ENCODE data around the gene NUPR2.
"Not testable (repeated sequence)": the region's sequence is repeated elsewhere in the genome, so short reads cannot be mapped to it uniquely, and the experiment has no call there.

NUPR2 gene, protein sequence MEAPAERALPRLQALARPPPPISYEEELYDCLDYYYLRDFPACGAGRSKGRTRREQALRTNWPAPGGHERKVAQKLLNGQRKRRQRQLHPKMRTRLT

DNA sequence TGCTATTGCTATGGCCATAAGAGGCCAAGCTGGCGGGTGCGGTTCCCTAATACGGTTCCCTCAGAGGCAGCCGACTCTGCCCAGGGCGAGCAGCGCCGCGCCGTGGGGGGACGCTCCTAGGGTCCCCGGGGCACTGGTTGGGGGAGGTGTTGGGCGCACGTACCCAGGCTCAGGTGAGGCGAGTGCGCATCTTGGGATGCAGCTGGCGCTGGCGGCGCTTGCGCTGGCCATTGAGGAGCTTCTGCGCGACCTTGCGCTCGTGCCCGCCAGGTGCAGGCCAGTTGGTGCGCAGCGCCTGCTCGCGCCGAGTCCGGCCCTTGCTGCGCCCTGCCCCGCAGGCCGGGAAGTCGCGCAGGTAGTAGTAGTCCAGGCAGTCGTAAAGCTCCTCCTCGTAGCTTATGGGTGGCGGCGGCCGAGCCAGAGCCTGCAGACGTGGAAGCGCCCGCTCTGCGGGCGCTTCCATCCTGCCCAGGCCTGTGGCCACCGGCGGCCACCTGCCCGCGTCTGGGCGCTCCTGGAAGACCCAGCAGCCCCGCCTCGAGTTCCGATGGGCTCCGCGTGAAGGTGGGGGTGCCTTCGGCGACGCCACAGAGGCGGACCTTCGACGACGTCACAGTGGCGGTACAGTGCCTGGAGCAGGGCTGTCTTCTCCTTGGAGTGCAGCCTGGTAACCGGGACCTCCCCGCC, at the start of gene NUPR2:
Gene NUPR2 (minus strand): TSS at position 566 of the 687 bp plus-strand sequence. CDS start 103 bp downstream, at position 463.
- DNase-seq (ENCODE audit: low read depth in 2 of 2): no peak

DNA sequence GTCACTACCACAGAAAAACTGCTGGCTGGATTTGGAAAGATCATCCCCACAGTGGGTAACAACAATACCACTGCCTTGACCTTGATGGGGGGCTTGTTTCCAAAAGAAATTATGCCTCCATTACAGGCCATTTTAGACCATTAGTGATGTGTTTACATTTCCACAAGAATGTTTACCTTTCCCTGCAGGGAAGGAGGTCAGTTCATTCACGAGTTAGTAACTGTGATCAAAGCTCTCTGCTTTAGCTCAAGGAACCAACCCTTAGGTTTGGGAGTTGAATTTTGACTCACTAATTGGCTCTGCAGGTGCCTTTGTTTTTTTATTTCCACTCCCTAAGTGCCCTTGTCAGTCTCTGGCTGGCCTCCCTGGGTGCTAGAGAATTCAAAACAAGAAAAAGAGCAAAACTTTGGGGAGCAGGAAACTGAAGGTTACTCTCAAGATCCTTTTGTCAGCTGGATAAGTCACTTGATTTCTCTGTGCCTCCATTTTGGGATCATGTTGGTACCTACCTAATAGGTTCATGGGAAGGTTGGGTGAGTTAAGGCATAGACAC, 41.1 kb upstream of the NUPR2 start:
- no peak for DNase-seq (ENCODE audit: low read depth in 2 of 2)

DNA sequence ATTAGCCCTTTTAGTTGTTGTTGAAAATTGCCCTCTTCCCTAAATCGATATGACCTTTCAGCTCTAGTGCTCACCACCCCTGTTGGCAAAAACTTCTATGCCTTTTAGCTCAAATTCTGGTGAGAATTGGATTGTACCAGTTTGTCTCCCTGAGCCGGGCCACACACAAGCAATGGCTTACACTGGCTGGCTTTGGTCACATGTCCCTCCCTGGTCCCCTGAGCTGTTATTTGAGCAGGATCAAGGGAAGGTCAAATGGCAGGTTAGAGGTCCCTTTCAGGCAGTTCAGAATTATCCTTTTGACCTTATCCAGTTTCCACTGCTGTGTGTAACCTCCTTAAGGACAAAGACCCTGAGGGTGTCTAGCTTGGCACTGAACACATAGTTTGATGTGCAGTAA, 14.8 kb upstream of the NUPR2 start:
- not testable (repeated sequence) for DNase-seq (ENCODE audit: low read depth in 2 of 2)

DNA sequence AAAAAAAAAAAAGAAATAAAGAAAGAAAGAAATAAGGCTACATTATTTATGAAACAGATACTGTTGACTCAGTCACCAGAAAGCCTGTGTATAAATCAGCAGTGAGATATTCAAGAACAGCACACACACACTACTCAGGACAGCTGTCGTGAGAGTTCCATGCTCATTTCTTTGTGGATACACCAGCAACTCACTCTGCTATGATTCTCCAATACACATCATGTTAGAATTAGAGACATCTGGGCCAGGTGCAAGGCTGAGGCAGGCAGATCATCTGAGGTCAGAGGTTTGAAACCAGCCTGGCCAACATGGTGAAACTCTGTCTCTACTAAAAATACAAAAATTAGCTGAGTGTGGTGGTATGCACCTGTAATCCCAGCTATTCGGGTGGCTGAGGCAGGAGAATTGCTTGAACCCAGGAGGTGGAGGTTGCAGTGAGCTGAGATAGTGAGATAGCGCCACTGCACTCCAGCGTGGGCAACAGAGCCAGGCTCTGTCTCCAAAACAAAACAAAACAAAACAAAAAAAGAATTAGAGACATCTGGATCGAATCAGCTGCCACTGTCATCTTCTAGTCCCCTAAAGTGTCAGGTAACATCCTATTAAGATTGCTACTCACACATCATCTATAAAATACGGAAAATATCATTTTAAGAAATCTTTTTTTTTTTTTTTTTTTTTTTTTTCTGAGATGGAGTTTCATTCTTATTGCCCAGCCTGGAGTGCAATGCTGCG, 11.2 kb upstream of the NUPR2 start:
- no peak for DNase-seq (ENCODE audit: low read depth in 2 of 2)

DNA sequence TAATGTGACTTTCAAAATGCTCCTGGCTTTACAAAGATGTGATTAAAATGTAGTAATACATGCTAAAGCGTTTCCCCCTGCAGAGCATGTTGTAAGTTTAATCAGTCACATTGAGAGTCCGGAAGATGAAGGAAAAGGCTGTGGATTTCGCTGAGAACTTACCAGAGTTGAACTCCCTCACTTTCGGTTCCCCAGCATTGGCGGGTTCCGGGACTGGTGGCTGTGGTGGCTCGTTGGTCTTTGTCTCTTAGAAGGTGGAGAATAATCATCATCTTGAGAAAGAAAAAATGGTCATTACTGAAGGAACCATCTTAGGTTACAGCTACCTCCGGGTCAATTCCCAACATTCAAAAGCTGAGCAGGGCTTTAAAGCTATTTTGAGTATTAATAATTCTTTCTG, 9.6 kb upstream of the NUPR2 start:
- DNase-seq (ENCODE audit: low read depth in 2 of 2): no peak

DNA sequence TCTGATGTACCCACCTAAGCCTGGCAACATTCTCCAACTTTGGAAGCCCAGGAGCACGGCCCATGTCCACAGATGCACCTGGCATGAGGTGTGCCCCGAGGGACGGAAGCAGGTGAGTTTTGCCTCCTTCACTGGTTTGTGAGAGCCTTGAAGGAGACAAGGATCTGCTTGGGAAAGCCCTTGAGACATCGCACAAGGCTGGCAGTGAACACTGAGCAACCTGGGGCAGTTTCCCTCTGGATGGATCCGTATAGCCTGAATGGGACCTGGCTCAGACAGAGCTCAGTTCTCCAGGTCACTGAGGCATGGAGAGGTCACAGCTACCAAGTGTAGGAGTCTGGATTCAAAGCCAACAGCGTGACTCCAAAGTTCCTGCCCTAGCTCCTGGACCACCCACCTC, 8.8 kb upstream of the NUPR2 start:
- DNase-seq (ENCODE audit: low read depth in 2 of 2): no peak

DNA sequence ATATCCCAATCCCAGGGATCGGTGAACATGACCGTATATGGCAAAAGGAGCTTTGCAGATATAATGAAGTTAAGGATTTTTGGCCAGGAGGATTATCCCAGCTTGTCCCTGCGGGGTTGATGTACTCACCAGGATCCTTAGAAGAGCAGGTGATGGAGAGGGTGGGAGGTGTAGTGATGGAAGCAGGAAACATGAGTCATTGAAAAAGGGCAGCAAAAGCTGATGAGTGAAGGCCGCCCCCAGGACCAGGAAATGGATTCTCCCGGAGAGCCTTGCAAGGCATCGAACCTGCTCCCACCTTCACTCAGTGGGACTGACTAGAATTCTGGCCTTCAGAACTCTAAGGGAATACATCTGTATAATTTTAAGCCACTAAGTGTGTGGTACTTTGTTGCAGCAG, 5.2 kb upstream of the NUPR2 start:
- no peak for DNase-seq (ENCODE audit: low read depth in 2 of 2)

DNA sequence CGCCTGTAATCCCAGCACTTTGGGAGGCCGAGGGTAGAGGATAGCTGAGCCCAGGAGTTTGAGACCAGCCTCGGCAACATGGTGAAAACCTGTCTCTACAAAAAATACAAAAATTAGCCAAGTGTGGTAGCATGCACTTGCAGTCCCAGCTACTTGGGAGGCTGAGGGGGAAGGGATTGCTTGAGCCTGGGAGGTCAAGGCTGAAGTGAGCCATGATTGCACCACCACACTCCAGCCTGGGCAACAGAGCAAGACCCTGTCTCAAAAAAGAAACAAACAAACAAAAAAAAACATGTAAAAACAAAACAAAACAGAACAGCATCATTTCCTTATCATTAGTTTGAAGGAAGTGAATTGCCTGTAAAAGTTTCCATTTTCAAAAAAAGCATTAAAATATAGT, 4.0 kb downstream of the NUPR2 start:
- DNase-seq (ENCODE audit: low read depth in 2 of 2): not testable (repeated sequence)

DNA sequence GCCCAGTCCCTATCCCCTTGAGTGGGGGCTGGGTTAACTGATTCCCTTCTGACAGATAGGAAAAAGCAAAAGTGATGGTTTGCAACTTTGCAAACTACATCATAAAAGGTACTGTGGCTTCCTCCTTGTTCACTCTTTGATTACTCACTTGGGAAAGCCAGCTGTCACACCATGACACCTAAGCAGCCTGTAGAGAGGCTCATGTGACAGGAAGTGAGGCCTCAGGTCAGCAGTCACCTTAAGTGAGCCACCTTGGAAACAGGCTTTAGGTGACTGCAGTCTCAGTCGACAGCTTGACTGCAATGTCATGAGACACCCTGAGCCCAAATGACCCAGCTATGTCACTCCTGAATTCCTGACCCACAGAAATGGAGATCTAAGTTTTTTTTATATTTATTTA, 5.6 kb downstream of the NUPR2 start:
- DNase-seq (ENCODE audit: low read depth in 2 of 2): no peak

DNA sequence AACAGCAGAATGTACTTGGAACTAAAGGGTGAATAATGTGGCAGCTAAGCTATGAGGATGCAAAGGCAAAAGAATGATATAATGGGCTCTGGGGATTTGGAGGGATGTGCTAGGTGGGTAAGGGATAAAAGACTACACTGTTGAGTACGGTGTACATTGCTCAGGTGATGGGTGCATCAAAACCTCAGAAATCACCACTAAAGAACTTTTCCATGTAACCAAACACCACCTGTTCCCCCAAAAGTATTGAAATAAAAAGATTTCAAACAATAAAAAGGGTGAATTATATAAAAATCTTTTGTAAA, 8.3 kb downstream of the NUPR2 start:
- no peak for DNase-seq (ENCODE audit: low read depth in 2 of 2)

DNA sequence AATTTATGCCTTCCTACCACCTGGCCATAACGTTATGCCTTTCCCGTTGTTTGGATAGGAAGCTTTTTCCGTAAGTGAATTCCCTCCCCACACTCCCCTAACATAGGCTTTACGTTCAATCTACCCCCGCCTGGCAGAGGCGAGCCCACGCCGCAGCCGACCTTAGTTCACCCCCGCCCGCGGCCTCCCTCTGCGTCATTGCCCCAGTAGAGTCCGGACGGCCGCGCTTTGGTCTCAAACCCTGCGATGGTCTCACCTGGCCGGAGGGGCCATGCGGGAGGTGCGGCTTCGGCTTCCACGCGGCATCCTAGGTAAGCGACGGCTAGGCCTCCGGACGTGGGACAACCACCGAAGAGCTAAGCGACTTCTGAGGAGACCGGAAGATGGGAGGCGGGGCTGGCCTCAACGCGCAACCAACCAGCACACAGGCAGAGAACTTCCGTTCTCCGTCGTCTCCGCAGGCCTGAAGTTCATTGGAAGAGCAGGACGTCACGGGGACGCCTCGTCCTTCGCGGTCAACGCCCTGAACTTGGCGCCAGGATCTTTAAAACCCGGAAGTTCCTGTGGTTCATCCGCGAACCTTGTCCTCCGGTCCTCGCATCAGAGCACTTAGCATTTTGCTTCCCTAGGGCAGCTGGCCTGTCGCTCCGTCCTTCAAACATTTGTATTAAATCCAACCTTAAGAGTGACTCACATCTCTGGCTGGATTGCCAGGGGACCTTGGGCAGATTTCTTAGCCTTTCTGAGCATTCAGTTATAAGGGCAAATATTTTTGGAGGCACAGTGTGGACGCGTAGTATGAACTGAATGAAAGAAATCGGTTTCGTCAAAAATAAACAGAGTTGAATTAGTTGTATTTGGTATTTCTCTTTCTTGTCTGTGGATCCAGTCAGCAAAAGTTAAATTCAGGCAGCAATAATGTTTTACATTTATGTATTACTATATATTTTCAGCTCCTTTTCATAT, 9.8 kb downstream of the NUPR2 start, which contains the start of gene CHCHD2:
Gene CHCHD2 (minus strand): TSS at position 369 of the 966 bp plus-strand sequence. CDS start 63 bp downstream, at position 306.
- peak; percentile 95 for DNase-seq (ENCODE audit: low read depth in 2 of 2)

DNA sequence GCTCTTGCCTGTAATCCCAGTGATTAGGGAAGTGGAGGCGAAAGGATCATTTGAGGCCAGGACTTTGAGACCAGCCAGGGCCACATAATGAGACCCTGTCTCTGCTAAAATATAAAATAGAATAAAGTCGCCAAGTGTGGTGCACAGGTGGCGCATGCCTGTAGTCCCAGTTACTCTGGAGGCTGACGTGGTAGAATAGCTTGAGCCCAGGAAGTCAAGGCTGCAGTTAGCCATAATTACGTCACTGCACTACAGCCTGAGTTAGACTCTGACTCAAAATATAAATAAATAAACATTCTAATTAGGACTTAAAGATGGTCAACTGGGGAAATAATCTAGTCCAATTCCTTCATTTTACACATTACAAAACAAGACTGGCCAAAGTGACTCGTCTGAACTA, 10.7 kb downstream of the NUPR2 start:
- DNase-seq (ENCODE audit: low read depth in 2 of 2): peak in 1 of 2 experiments; percentile 5

DNA sequence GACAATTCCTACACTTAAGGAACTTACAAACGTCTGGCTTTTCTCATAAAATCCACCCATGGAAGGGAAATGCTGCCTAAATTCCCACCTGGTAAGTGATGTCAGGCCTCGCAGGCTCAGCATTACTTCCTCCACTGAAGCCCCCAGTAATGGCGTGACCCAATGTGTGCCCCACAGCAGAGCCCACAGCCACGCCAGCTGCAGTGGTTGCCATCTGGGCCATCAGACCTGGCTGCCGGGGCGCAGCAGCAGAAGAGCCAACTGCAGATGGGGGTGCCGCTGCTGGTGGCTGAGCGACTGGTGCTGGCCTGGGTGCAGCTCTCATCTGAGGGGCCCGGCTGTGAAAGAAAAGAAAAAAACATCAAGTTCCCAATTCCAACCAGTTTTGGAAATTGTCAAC, 12.1 kb downstream of the NUPR2 start:
- not testable (repeated sequence) for DNase-seq (ENCODE audit: low read depth in 2 of 2)

DNA sequence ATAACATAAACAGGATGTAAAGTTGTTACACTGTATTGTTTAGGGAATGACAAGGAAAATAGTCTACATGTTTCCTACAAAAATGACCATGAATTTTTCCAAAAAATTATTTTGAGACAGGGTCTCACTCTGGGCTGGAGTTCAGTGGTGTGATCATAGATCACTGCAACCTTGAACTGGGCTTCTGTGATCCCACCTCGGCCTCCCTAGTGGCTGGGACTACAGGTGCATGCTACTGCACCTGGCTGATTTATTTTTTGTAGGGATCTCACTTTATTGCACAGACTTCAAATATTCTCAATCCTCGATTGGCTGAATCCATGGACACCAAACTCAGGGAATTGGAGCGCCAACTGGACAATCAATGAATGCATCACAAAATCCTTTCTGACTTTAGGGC, 16.6 kb downstream of the NUPR2 start:
- DNase-seq (ENCODE audit: low read depth in 2 of 2): no peak

DNA sequence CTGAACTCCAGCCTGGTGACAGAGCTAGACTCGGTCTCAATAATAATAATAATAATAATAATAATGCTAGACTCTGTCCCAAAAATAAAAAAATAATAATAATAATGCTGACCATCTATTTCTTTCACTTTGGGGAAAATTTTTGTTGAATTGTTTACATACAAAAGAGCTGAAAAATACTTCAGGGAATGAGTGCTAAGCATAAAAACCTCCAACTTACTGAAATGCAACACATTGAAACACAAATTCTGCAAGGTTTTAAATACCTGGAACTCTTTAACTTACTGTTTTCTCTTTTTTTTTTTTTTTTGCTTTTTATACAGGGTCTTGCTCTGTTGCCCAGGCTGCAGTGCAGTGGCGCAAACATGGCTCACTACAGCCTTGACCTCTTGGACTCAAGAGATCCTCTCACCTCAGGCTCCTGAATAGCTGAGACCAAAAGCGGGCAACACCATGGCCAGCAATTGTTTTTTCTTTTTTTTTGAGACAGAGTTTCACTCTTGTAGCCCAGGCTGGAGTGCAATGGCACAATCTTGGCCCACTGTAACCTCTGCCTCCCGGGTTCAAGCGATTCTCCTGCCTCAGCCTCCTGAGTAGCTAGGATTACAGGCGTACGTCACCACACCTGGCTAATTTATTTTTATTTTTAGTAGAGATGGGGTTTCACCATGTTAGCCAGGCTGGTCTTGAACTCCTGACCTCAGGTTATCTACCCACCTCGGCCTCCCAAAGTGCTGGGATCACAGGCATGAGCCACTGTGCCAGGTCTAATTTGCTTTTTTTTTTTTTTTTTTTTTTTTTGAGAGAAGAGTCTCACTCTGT, 17.8 kb downstream of the NUPR2 start:
- DNase-seq (ENCODE audit: low read depth in 2 of 2): not testable (repeated sequence)

DNA sequence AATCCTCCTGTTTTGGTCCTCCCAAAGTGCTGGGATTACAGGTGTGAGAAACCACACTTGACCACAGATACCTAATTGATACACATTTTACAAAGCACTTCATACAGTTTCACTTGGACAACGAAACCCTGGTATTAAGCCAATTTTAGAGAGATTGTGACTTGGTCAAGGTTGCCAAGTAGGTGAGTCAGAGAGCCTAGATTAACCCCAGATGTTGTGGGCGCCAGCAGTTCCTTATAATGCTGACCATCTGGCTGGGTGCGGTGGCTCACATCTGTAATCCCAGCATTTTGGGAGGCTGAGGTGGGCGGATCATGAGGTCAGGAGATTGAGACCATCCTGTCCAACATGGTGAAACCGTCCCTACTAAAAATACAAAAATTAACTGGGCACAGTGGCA, 18.5 kb downstream of the NUPR2 start:
- DNase-seq (ENCODE audit: low read depth in 2 of 2): peak; percentile 75 to 77

DNA sequence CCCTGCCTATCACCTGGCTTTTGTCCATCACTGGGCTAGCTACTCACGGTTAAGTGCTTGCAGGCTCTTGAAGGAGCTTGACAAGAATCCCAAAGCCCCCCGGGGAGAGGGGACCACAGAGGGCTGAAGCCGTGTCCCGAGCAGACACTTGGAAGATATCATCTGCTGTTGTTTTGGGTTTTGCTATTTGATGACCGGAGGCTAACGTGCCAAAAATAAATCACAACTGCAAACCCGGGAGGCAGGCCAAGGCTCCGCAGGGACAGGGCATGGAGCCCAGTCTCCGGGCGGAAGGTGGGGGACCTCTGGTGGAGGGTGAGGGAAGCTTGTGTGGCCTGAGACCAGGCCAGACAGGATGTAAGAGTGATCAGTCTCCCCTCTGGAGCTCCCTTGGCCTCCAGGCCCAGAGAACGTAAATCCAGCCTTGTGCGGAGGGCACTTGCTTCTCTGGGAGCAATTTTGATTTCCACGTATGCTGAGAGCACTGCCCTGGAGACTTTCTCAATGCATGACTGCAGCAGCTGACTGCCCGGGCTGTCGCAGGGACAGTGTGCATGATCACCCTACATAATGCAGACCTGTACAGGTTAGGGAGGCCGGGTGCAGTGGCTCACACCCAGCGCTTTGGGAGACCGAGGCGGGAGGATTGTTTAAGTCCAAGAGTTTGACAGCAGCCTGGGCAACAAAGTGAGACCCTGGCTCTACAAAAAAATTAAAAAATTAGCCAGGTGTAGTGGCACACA, 23.3 kb downstream of the NUPR2 start, which contains the start of gene PHKG1:
Gene PHKG1 (minus strand): TSS at position 164 of the 743 bp plus-strand sequence. CDS start 4,011 bp downstream, outside the sequence.
- DNase-seq (ENCODE audit: low read depth in 2 of 2): peak in 1 of 2 experiments; percentile 34

DNA sequence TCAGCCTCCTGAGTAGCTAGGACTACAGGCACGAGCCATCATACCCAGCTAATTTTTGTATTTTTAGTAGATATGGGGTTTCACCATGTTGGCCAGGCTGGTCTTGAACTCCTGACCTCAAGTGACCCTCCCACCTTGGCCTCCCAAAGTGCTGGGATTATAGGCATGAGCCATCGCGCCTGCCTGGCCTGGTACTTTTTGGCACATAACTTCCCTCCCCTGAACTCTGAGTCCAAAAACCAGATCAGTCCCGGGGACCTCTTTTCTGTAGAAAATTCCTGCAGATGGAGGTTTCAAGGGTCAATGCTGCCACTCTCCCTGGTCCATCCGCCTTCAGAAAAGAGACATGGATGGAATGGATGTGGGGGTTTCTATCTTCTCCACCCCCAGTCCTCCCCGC, 23.8 kb downstream of the NUPR2 start:
- DNase-seq (ENCODE audit: low read depth in 2 of 2): not testable (repeated sequence)

DNA sequence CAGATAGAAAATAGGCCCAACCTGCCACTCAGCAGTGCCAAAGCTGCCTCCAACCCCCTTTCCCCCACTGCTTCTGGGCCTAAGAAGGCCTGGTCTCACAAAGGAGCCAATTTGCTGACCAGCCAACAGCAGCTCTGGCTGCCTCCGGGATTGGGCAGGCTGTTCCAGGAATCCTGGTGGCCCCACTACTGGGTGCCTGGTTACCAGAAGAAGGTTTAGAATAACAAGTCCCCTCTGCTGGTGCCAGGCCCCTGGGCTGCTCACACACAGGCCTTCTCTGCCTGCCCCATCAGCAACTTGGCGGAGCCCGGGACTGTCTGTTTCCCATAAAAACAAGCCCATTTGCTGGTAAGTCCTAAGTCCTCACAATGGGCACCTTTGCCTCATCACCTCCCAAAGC, 24.6 kb downstream of the NUPR2 start:
- no peak for DNase-seq (ENCODE audit: low read depth in 2 of 2)

DNA sequence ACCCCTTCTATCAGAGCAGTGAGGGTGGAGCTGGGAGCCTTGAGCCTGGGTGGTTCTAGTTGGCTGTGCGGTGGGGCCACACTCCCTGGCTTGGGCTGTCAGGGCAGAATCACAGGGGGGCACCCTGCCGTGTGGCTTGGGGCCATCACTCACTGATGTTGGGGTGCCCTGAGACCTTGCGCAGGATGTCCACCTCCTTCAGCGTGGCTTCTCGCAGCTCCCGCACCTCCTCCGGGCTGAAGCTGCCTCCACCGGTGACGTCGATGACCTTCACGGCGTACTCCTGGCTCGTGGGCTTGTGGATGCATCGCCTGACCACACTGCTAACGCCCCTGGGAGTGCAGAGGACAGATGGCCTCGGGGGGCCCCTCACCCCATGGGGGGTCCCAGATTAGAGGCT, 28.8 kb downstream of the NUPR2 start:
- DNase-seq (ENCODE audit: low read depth in 2 of 2): no peak

Measured in fibroblast of skin of left biceps (primary cell).